HG03354 (cell line): Measurements from ENCODE around the gene SVOP.
"Not testable (repeated sequence)": the region's sequence is repeated elsewhere in the genome, so short reads cannot be mapped to it uniquely, and the experiment has no call there.

ENCODE experiments used
- ATAC-seq: cut with Tn5 transposase; IDR thresholded peaks from one replicate; pipeline ENCODE4 v1.9.1; 2021; ENCODE audit warnings: mild to moderate bottlenecking; ENCODE audit not compliant: unreplicated experiment, poor library complexity, severe bottlenecking

Gene SVOP

DNA sequence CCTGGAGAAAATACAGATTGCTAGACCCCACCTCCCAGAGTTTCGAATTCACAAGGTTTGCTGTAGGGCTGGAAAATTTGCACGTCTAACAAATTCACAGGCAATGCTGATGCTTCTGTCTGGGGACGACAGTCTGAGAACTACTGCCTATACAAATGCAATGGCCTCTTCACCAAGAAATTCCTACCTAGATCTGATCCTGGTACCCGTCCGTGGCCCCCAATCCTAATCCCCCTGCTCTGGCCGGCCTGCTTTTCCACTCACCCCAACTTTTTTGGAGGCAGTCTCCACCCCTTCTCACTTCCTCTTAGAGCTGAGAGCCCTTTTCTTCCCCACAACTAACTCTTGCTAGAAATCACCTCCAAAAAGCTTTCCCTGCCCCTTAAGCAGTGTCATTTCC lies 160.4 kb downstream of the SVOP start:
- no peak for ATAC-seq

DNA sequence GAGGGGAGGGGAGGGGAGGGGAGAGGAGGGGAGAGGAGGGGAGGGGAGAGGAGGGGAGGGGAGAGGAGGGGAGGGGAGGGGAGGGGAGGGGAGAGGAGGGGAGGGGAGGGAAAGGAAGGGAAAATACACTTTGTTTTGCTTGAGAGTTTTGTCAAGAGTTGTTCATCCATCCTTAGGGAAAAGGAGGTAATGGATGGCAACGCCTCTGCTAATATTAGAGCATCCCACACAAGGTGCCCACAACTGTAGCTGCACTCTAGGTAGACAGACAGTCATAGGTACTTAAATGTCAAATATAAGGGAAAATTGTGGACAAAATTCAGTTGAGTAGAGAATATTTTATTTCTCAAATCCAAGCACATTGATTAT lies 161.0 kb downstream of the SVOP start:
- ATAC-seq: no peak

DNA sequence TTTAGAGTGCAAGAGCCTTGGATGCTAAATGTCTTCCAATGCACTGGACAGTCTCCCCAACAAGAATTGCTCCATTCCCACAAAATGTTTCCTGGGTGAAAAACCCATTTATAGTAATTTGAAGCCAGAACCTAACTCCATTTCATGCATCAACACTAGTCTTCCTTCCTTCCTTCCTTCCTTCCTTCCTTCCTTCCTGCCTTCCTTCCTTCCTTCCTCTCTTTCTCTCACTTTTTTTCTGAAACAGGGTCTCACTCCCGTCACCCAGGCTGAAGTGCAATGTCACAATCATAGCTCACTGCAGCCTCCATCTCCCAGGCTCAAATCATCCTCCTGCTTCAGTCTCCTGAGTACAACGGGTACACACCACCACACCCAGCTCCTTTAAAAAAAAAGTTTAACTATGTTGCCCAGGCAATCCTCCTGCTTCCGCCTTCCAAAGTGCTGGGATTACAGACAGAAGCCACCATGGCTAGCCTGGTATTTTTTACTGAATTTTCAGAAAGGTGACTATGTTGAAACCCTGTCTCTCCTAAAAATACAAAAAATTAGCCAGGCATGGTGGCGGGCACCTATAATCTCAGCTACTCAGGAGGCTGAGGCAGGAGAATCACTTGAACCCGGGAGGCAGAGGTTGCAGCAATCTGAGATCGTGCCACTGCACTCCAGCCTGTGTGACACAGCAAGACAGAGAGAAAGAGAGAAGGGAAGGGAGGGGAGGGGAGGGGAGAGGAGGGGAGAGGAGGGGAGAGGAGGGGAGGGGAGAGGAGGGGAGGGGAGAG lies 161.5 kb downstream of the SVOP start:
- not testable (repeated sequence) for ATAC-seq

DNA sequence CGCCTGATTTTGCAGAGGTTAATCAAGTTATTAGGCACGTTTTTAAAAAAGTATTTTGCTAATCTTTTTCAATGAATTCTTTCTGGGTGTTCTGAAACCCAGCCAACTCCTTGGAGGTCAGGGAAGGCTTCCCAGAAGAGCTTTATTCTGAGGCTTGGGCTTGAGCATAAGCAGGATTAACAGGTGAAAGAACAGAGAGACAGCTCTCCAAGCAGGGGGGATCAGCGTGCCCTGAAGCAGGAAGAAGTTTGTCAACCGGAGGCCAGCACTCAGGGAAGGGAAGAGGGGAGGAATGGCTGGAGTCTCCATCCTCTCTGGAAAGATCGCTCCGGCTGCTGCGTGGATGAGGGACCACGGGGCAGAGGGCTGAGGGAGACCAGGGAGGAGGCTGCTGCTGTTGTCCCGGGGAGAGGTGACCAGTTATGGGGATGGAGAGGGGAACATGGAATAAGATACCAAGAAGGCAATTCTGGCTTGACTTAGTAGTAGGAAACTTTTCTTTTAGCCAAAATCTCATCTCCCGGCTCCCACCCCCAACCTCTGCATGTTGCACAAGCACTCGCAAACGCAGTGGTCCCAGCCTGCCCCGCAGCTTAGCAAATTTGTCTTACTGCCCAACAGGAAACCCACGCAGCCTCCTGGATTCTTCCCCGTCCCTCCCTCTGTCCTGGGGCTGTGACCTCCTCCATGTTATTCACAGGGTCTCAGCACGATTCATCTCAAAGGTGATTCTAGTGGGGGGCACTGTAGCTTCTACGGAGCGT lies 162.4 kb downstream of the SVOP start:
- no peak for ATAC-seq
